Measurements from ENCODE around the gene BCL2. TPM values are rescaled to one million over a fixed set of nuclear protein-coding genes. Genes with fewer than 3 reads are reported as not detected.

Gene BCL2
- total RNA-seq, 1 experiment from 2014 or later, result 2.5 TPM

DNA sequence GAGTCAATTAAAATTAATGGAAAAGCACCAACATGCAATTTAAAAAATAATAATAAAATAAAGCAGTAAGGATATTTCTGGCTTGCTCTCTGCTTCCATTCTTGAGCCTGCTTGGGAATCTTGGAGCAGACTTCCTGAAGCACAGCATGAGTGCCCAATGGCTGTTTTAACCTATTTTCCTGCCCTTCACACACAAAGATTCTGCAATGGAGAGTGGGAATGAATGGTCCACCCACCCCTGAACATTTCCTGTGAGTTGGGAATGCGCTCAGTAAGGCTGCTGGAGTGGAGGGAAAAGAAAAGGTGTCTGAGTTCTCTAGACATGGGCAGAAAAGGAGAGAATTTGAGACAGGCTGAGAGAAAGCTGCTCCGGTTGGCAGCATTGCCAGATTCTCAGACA lies 140.6 kb downstream of the BCL2 start:
- TF ChIP-seq POLR2A (IDR thresholded peaks at IDR 0.05; ENCODE audit: borderline replicate concordance, extremely low read depth, insufficient read depth, insufficient read length) (no peak), TCF7L2 (IDR thresholded peaks at IDR 0.05; ENCODE audit: borderline replicate concordance, extremely low read depth, insufficient read depth, insufficient read length) (no peak), ZNF274 (IDR thresholded peaks at IDR 0.05; ENCODE audit: low read depth, low read length) (no peak), SIN3A (IDR thresholded peaks at IDR 0.05; ENCODE audit: low read depth) (no peak), CBX3 (IDR thresholded peaks at IDR 0.05; ENCODE audit: low read depth) (no peak), ZFX (IDR thresholded peaks at IDR 0.05) (no peak), FOSL1 (IDR thresholded peaks at IDR 0.05; ENCODE audit: low read depth) (no peak), EZH2phosphoT487 (IDR thresholded peaks at IDR 0.05; ENCODE audit: borderline replicate concordance) (no peak), RAD21 (IDR thresholded peaks at IDR 0.05; ENCODE audit: low read depth) (no peak), SRF (IDR thresholded peaks at IDR 0.05; ENCODE audit: low read depth) (no peak), SP1 (IDR thresholded peaks at IDR 0.05; ENCODE audit: low read depth) (no peak), ELF1 (IDR thresholded peaks at IDR 0.05; ENCODE audit: borderline replicate concordance, low read depth) (no peak), EGR1 (IDR thresholded peaks at IDR 0.05; ENCODE audit: low read depth) (no peak)
- TF ChIP-seq, protein P1, sequence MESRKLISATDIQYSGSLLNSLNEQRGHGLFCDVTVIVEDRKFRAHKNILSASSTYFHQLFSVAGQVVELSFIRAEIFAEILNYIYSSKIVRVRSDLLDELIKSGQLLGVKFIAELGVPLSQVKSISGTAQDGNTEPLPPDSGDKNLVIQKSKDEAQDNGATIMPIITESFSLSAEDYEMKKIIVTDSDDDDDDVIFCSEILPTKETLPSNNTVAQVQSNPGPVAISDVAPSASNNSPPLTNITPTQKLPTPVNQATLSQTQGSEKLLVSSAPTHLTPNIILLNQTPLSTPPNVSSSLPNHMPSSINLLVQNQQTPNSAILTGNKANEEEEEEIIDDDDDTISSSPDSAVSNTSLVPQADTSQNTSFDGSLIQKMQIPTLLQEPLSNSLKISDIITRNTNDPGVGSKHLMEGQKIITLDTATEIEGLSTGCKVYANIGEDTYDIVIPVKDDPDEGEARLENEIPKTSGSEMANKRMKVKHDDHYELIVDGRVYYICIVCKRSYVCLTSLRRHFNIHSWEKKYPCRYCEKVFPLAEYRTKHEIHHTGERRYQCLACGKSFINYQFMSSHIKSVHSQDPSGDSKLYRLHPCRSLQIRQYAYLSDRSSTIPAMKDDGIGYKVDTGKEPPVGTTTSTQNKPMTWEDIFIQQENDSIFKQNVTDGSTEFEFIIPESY (IDR thresholded peaks at IDR 0.05; ENCODE audit: extremely low read depth, insufficient replicate concordance, low read length), result no peak
- TF ChIP-seq, protein P2, sequence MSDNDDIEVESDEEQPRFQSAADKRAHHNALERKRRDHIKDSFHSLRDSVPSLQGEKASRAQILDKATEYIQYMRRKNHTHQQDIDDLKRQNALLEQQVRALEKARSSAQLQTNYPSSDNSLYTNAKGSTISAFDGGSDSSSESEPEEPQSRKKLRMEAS (IDR thresholded peaks at IDR 0.05), result no peak
- TF ChIP-seq, protein P3, sequence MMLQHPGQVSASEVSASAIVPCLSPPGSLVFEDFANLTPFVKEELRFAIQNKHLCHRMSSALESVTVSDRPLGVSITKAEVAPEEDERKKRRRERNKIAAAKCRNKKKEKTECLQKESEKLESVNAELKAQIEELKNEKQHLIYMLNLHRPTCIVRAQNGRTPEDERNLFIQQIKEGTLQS (IDR thresholded peaks at IDR 0.05), result no peak
- no peaks in the 10 kb centered on the region for H3K9me2 ChIP-seq (ENCODE audit: insufficient read depth)
- ATAC-seq (no peak), DNase-seq (ENCODE audit: low read depth, low spot score) (no peak)
- H2AFZ ChIP-seq (ENCODE audit: low read depth, low read length, poor library complexity, severe bottlenecking), result no peak overlapping the region
- no TSS peak for BruUV-seq (replicated peaks)
- no peaks in the 10 kb centered on the region for H4K20me1 ChIP-seq (ENCODE audit: insufficient read depth)
- ChIA-PET CTCF (no interaction called here), POLR2A (no interaction called here), RAD21 (ENCODE audit: low non-redundant PET in 1 of 2, low total read pairs in 2 of 2, uncharacterized antibody in 2 of 2, unreplicated experiment in 2 of 2) (no interaction called here)
- no peaks in the 10 kb centered on the region for H3K79me2 ChIP-seq (ENCODE audit: insufficient read depth, low read length)
- H3K27me3 ChIP-seq (ENCODE audit: insufficient read depth, low read length), result peaks cover 21% of the 10 kb centered on the region; the same call in 1 of the 2 replicates
- no peak overlapping the region for H3K4me2 ChIP-seq (ENCODE audit: low read length)
- no peaks in the 10 kb centered on the region for H3K36me3 ChIP-seq (ENCODE audit: control insufficient read depth in 1 of 2, insufficient read depth in 2 of 2, low read length in 2 of 2)
- H3K4me1 ChIP-seq (ENCODE audit: control insufficient read depth in 1 of 2, insufficient read depth in 2 of 2, low read length in 2 of 2), result no peaks in the 10 kb centered on the region
- H3K27ac ChIP-seq (ENCODE audit: low read depth, low read length), result no peak overlapping the region
- H3K4me3 ChIP-seq (replicated peaks in 1 of 2; ENCODE audit: low read depth in 1 of 2, low read length in 2 of 2), result no peak overlapping the region
- intact Hi-C loops (cut with micrococcal nuclease), result no loop called here
- no peaks in the 10 kb centered on the region for H3K9me3 ChIP-seq (ENCODE audit: control insufficient read depth in 1 of 2, insufficient read depth in 1 of 2, low read depth in 1 of 2, low read length in 2 of 2)
- H3K9ac ChIP-seq (ENCODE audit: low read length), result no peak overlapping the region
